ENCODE measurements around the gene FBLN5.

DNA sequence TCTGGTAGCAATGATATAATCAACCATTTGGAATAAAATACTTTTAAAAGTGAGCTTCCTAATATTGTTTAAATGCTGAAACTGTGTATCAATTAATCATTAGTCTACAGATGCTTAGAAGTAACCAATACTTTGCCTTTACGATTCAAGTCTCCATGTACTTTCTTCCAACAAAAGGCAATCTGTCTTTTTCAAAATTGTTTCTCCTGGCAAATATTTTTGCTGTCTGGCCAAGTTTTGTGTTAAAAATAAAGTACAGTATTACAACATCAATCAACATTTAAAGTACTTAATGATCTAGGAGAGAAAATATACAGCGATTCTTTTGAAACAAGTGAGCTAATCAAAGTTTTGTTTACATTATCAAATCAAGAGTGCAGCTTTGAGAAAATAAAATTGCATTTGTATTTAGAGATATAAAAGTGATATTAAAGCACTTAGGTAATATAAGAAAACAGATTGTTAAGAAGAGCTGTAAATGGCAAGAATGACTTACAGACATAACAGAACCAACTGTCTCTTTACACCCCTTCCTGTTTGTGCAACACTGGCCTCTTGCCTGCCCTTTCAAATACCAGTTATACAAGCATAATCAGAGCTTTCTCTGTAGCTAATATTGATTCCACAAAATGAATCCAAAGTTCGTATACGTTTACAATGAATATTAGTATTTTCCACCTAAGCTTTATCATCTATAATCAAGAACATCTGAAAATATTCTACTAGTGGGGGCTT lies 38.2 kb upstream of the FBLN5 start:
- TF ChIP-seq, protein P1, sequence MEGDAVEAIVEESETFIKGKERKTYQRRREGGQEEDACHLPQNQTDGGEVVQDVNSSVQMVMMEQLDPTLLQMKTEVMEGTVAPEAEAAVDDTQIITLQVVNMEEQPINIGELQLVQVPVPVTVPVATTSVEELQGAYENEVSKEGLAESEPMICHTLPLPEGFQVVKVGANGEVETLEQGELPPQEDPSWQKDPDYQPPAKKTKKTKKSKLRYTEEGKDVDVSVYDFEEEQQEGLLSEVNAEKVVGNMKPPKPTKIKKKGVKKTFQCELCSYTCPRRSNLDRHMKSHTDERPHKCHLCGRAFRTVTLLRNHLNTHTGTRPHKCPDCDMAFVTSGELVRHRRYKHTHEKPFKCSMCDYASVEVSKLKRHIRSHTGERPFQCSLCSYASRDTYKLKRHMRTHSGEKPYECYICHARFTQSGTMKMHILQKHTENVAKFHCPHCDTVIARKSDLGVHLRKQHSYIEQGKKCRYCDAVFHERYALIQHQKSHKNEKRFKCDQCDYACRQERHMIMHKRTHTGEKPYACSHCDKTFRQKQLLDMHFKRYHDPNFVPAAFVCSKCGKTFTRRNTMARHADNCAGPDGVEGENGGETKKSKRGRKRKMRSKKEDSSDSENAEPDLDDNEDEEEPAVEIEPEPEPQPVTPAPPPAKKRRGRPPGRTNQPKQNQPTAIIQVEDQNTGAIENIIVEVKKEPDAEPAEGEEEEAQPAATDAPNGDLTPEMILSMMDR (IDR thresholded peaks at IDR 0.05): no peak
- no peak for TF ChIP-seq POLR2A (IDR thresholded peaks at IDR 0.05)
- TF ChIP-seq POLR2AphosphoS5 (IDR thresholded peaks at IDR 0.05; ENCODE audit: insufficient read depth in 1 of 2, low read depth in 1 of 2): no peak

Measured in vagina (tissue), 2 donors.